T-helper 1 cell treated with Interleukin-12 subunit alpha and Interleukin-12 subunit beta and Interleukin-4 antibody, amounts not matched to agents 30 ng/mL and 1 ng/mL, for 36 hours (primary cell): ENCODE measurements around the gene CTXN2. TPM values are rescaled to one million over a fixed set of nuclear protein-coding genes. Genes with fewer than 3 reads are reported as not detected.

Source experiments
- intact Hi-C: fragments of 100-400 bp; cut with micrococcal nuclease; formaldehyde crosslinking; loops from one replicate; pipeline ENCODE4 v1.15.1; 2024
- total RNA-seq: library from RNA; stranded (reverse); gene quantifications from 2 replicates; pipeline ENCODE4 v1.2.3, GENCODE V29; 2022

CTXN2 gene
- not detected in 2 replicates for total RNA-seq

GRCh38 chr15:48191574-48192225 is at the start of gene CTXN2:
Gene CTXN2 (plus strand): TSS chr15:48191665. CDS start chr15:48201301, 9,636 bp downstream.
- intact Hi-C loops = no loop called here

- intact Hi-C loops = no loop called here
Observed at GRCh38 chr15:48143856-48144255, 47.6 kb upstream of the CTXN2 start.

GRCh38 chr15:48144889-48145288 is 46.6 kb upstream of the CTXN2 start:
- intact Hi-C loops = no loop called here

GRCh38 chr15:48145923-48146322 is 45.5 kb upstream of the CTXN2 start:
- intact Hi-C loops = no loop called here

GRCh38 chr15:48147358-48147757 is 44.1 kb upstream of the CTXN2 start:
- intact Hi-C loops = no loop called here

GRCh38 chr15:48149858-48150257 is 41.6 kb upstream of the CTXN2 start:
- intact Hi-C loops = no loop called here

GRCh38 chr15:48153526-48153925 is 37.9 kb upstream of the CTXN2 start:
- intact Hi-C loops = no loop called here

GRCh38 chr15:48168616-48169015 is 22.8 kb upstream of the CTXN2 start:
- intact Hi-C loops = no loop called here

- intact Hi-C loops = no loop called here
Observed at GRCh38 chr15:48170981-48171380, 20.5 kb upstream of the CTXN2 start.

GRCh38 chr15:48175126-48175525 is 16.3 kb upstream of the CTXN2 start:
- intact Hi-C loops = loop anchor here (5.0 kb wide), 3 partner anchors 637 to 977 kb away; partner anchors contain the start of genes CEP152 and SECISBP2L

GRCh38 chr15:48176112-48176511 is 15.4 kb upstream of the CTXN2 start:
- intact Hi-C loops = loop anchor here (5.0 kb wide), 3 partner anchors 636 to 976 kb away; partner anchors contain the start of genes CEP152 and SECISBP2L

- intact Hi-C loops = loop anchor here (5.0 kb wide), 3 partner anchors 635 to 975 kb away; partner anchors contain the start of genes CEP152 and SECISBP2L
Observed at GRCh38 chr15:48176957-48177356, 14.5 kb upstream of the CTXN2 start.

GRCh38 chr15:48177383-48177765 is 14.1 kb upstream of the CTXN2 start:
- intact Hi-C loops = loop anchor here (5.0 kb wide), 3 partner anchors 635 to 975 kb away; partner anchors contain the start of genes CEP152 and SECISBP2L

GRCh38 chr15:48177766-48178647 is 13.5 kb upstream of the CTXN2 start, which contains the start of gene MYEF2:
Gene MYEF2 (minus strand): TSS chr15:48178295. CDS start chr15:48178237, 58 bp downstream.
- intact Hi-C loops = loop anchor here (1.0 to 5.0 kb wide), 4 partner anchors 154 to 974 kb away; partner anchors contain the start of genes CEP152 and SECISBP2L

GRCh38 chr15:48178648-48178931 is 12.9 kb upstream of the CTXN2 start:
- intact Hi-C loops = loop anchor here (1.0 to 5.0 kb wide), 4 partner anchors 154 to 974 kb away; partner anchors contain the start of genes CEP152 and SECISBP2L

GRCh38 chr15:48182749-48183148 is 8.7 kb upstream of the CTXN2 start:
- intact Hi-C loops = no loop called here

- intact Hi-C loops = no loop called here
Observed at GRCh38 chr15:48185529-48185928, 5.9 kb upstream of the CTXN2 start.

- intact Hi-C loops = no loop called here
Observed at GRCh38 chr15:48186271-48186670, 5.2 kb upstream of the CTXN2 start.

- intact Hi-C loops = no loop called here
Observed at GRCh38 chr15:48190932-48191573, 412 bp upstream of the CTXN2 start.

- intact Hi-C loops = no loop called here
Observed at GRCh38 chr15:48202068-48202467, 10.6 kb downstream of the CTXN2 start.

GRCh38 chr15:48205981-48206380 is 14.5 kb downstream of the CTXN2 start, which contains the start of gene SLC12A1:
Gene SLC12A1 (plus strand): TSS chr15:48206302. CDS start chr15:48207720, 1,418 bp downstream.
- intact Hi-C loops = no loop called here
